ENCODE results near the gene UGT2A2.
"Not testable (repeated sequence)": the region's sequence is repeated elsewhere in the genome, so short reads cannot be mapped to it uniquely, and the experiment has no call there.

The UGT2A2 gene

DNA sequence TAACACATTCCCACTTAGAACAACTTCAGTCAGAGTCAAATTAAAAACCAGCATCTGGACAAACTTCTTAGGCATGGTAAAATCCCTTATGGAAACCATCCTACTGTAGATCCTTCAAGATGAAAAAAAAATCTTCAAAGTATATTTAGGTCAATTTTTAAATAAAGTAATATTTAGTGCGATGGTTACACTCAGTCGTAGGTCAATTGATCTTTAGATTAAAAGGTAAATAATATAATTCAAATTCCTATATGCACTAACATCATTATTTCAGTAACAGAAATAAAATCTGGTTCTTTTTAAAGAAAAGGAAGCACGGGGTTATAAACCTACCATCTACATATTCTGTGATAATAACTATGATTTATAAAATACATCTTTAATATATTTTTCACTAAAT lies at the start of gene UGT2A2:
Gene UGT2A2 (minus strand): TSS at position 101 of the 400 bp plus-strand sequence. CDS start 2 bp downstream, at position 99.
- no peak for DNase-seq (ENCODE audit: low read depth)

DNA sequence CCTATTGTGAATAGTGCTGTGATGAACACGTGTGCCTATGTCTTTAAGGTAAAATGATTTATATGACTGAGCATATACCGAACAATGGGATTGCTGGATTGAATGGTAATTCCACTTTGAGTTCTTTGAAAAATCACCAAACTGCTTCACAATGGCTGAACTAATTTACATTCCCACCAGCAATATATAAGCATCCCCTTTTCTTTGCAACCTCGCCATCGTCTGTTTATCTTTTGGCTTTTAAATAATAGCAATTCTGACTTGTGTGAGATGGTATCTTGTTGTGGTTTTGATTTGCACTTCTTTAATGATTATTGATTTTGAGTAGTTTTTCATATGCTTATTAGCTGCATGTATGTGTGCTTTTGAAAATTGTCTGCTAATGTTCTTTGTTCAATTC lies 45.4 kb upstream of the UGT2A2 start:
- no peak for DNase-seq (ENCODE audit: low read depth)

GRCh38 chr4:69668680-69669079 lies 29.2 kb upstream of the UGT2A2 start:
- no peak for DNase-seq (ENCODE audit: low read depth)

- not testable (repeated sequence) for DNase-seq (ENCODE audit: low read depth)
Measured at GRCh38 chr4:69664009-69664408, 24.6 kb upstream of the UGT2A2 start.

DNA sequence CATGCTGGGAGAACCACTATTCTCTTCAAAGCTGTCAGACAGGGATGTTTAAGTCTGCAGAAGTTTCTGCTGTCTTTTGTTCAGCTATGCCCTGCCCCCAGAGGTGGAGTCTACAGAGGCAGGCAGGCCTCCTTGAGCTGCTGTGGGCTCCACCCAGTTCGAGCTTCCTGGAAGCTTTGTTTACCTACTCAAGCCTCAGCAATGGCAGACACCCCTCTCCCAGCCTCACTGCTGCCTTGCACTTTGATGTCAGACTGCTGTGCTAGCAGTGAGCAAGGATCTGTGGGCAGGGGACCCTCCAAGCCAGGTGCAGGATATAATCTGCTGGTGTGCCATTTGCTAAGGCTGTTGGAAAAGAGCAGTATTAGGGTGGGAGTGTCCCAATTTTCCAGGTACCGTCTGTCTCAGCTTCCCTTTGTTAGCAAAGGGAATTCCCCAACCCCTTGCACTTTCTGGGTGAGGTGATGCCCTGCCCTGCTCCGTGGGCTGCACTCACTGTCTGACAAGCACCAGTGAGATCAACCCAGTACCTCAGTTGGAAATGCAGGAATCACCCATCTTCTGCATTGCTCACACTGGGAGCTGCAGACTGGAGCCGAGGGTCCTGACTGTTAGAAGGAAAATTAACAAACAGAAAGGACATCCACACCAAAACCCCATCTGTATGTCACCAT lies 21.8 kb upstream of the UGT2A2 start:
- DNase-seq (ENCODE audit: low read depth) = not testable (repeated sequence)

DNA sequence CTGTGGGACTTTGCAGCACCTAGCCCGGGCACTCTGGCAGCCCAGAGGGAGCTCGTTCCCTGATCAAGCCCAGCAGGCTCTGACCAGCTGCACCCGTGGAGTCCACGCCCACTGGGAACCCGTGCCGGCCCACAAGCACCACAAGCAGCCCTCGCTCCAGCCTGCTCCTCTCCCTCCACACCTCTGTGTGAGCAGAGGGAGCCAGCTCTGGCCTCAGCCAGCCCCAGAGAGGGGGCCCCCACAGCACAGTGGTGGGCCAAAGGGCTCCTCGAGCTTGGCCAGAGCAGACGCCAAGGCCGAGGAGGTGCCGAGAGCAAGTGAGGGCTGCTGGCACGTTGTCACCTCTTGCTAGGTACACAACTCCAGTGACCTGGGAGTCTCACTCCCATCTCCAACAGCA lies 18.7 kb upstream of the UGT2A2 start:
- no peak for DNase-seq (ENCODE audit: low read depth)

DNA sequence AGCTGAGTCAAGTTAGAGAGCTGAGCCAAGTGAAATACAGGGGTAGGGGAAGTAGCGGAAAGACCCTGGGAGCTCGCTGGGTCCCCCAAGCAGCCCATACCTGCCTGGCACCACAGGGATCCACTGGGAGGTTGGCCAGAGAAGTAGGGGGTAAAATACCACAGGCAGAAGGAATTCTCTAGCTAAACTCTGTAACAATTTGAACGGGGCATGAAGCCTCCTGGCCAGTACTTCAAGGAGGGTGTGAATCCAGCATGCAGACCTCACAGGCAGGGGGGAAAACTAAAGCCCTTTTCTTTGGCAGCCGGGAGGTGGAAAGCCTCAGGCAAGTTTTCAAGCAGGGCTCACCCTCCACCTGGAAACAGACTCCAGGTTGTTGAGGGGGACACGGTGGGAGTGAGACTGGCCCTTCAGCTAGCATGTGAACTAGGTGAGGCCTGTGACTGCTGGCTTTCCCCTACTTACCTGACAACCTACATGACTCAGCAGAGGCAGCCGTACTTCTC lies 17.3 kb upstream of the UGT2A2 start:
- DNase-seq (ENCODE audit: low read depth) = no peak

DNA sequence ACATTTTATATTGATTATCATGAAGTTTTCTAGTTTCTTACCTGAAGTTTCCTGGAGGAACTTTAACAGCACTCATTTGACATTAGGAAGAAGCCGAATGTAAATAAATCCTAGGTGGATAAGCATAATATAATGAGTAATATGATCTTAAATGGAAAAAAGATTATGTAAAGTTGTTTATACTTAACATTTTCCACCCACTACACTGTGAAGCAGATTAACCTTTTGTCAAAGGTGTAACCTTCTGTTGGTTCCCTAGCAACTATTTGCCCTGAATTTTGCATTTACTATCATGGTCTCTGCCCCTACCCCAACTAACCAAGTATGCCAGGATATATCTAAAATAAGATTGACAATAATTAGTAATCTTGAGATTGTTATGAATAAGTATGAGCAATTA lies 13.7 kb upstream of the UGT2A2 start, which contains the start of gene UGT2A1:
Gene UGT2A1 (minus strand): TSS at position 101 of the 400 bp plus-strand sequence. CDS start 5,603 bp downstream, outside the sequence.
- DNase-seq (ENCODE audit: low read depth) = no peak

GRCh38 chr4:69650872-69651271 lies 11.4 kb upstream of the UGT2A2 start:
- no peak for DNase-seq (ENCODE audit: low read depth)

GRCh38 chr4:69649629-69650028 lies 10.2 kb upstream of the UGT2A2 start:
- DNase-seq (ENCODE audit: low read depth) = no peak

- DNase-seq (ENCODE audit: low read depth) = no peak
Measured at GRCh38 chr4:69649207-69649606, 9.8 kb upstream of the UGT2A2 start.

DNA sequence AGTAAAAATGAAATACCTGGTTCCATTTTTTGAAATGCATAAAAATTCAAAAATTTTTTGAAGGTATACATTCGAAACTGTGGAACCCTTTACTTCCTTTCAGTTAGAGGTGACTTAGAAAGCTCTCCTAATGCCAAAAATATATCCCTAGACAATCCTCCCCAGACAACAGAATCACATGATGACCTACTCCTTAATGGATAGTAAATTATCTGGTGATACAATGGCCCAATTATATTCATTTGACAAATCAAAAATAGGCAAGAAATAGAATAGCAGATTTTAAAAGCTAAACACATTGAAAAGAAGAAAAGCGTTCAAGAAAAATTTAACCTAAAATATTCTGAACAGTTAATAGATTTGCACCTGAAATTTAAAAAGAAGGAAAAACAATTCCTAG lies 3.5 kb upstream of the UGT2A2 start:
- no peak for DNase-seq (ENCODE audit: low read depth)

GRCh38 chr4:69640289-69640688 lies 847 bp upstream of the UGT2A2 start:
- DNase-seq (ENCODE audit: low read depth) = no peak

- DNase-seq (ENCODE audit: low read depth) = no peak
Measured at GRCh38 chr4:69617083-69617694, 22.3 kb downstream of the UGT2A2 start.

DNA sequence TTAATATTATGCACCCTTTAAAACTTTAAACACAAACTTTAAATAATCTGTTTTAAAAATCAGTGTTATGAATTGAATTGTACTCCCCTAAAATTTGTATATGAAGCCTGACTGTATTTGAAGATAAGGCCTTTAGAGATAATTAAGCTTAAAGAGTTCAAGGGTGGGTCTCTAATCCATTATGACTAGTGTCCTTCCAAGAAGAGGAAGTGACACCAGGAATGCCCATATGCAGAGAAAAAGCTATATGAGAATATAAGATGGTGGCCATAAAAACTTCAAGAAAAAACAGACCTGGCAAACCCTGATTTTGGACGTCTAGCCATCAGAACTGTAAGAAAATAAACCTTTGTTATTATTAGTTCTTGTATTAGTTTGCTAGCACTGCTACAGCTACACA lies 29.0 kb downstream of the UGT2A2 start:
- no peak for DNase-seq (ENCODE audit: low read depth)

- DNase-seq (ENCODE audit: low read depth) = no peak
Measured at GRCh38 chr4:69601065-69601464, 38.4 kb downstream of the UGT2A2 start.

DNA sequence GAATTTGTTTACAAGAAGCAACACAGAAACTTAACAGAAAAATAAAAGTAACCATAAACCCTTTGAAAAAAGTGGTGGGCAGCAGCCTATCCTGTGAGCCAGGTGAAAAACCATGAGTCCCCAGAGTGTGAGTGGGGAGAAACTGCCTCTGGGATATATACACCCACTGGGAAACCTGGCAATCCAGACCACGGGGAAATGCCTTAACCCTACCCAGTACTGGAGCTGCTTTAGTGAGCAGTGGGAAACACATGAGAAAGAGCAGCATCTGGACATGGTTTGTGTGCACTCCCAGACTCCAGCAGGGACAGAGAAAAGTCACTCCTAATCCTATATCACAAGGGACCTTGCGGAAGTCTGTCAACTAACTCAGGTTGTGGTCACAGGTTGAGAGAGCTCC lies 39.4 kb downstream of the UGT2A2 start:
- no peak for DNase-seq (ENCODE audit: low read depth)

DNA sequence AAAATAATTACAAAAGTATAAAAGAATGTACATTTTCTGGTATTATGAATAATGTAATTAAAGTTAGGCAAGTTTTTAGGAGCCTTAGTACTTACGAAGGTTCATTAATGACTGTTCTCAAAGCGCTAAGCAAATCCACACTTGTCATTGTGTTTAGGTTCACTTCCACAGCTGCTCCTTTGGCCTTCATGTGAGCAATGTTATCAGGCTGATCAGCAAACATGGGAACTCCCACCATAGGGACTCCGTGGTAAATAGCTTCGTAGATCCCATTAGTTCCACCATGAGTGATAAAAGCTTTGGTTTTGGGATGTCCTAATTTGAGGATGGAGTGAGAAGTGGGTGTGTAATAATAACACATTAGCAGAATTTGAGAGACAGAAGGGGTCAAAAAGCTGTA lies 45.1 kb downstream of the UGT2A2 start:
- no peak for DNase-seq (ENCODE audit: low read depth)

DNA sequence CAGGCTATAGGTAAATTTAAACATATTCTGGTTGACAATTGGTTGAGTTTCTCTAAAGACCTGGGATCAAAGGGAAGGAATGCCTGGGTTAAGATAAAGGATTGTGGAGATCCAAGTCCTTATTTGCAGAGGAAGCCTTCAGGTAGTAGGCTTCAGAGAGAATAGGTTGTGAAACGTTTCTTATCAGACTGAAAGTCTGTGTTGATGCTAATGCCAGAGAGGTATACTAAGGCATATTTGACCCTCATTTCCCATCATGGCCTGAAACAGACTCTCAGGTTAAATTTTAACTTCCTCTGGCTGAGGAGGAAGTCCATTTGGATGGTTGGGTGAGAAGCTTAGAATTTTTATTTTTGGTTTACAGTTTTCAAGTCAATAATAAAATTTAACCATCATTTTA lies 48.1 kb downstream of the UGT2A2 start:
- no peak for DNase-seq (ENCODE audit: low read depth)

DNA sequence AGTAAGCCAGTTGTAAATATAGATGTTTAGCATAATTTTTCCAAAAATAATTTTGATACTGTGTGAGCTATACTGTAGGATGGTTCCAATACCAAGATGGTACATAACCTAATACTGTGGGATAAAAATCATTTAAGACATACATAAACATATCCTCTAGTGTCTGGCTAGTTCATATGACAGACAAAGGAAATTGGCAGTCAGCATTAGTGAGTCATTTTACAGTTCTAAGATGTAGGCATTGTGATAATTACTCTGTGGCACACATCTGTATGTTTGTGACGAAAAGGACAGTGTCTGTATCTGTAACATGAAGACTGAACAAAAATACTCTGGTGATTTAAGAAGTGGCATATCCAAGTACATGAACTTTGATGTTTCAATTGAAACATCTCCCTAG lies 49.6 kb downstream of the UGT2A2 start:
- no peak for DNase-seq (ENCODE audit: low read depth)

DNA sequence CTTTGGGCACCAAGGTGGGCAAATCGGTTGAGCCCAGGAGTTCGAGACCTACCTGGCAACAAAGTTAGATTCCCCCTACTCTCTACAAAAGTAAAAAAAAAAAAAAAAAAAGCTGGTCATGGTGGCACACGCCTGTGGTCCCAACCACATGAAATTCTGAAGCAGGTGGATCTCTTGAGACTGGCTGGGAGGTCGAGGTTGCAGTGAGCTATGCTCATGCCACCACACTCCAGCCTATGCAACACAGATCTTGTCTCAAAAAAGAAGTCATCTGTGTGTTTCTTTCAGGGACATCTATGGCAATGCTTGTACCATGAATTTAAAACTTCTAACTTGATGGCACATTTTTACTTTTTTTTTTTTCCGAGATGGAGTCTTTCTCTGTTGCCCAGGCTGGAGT lies 55.3 kb downstream of the UGT2A2 start:
- no peak for DNase-seq (ENCODE audit: low read depth)

DNA sequence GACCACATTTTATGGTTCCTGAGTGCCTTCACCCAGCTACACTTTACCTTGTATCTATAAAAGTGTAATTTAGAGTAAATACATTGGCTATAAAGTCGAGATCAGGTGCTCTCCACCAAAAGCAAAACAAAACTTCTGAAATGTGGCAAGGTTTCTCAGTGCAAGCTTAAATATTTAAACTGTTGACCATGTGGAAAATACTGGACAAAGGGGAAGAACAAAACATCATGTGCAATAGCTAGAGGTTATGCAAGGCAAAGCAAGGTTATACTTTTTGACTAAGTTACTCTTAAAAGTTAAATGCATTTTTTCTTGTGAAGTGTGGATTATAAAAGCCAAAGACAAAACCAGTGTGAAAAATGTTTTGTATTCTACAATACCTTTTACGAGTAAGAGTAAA lies 55.9 kb downstream of the UGT2A2 start:
- no peak for DNase-seq (ENCODE audit: low read depth)

DNA sequence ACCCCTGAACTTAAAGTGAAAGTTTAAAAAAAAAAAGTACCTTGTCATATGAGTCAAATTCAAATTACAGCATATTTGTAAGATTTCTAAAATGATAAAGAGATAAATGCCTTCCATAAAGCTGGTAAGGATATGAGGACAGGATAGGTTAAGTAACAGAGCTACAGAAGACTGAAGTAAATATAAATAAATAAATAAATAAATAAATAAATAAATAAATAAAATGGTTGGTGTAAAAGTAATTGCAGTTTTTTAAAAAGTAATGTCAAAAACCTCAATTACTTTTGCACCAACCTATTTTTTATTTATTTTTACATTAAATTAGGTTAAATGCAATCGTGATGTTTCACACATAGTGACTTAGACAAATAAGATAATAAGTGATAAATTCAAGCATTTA lies 62.2 kb downstream of the UGT2A2 start:
- DNase-seq (ENCODE audit: low read depth) = no peak
